Fibroblast of skin of abdomen (primary cell): ENCODE measurements around the gene TMEM120B.
A peak's percentile ranks its signal among the peaks of the same experiment; 100 is the strongest.
"Not testable (repeated sequence)": the region's sequence is repeated elsewhere in the genome, so short reads cannot be mapped to it uniquely, and the experiment has no call there.

Experiments used
- DNase-seq: peaks from one replicate; pipeline ENCODE4 v3.0.0-alpha.2; 2013

The TMEM120B gene

GRCh38 chr12:121776190-121777098 is 63.9 kb downstream of the TMEM120B start:
- peak; percentile 50 for DNase-seq

- DNase-seq, result no peak
These were observed 66.2 kb downstream of the TMEM120B start for GRCh38 chr12:121778567-121779421.

- DNase-seq, result no peak
These were observed 66.9 kb downstream of the TMEM120B start for GRCh38 chr12:121779422-121779895.

GRCh38 chr12:121780429-121780828 is 67.9 kb downstream of the TMEM120B start:
- DNase-seq, result no peak

GRCh38 chr12:121781484-121781997 is 69.0 kb downstream of the TMEM120B start:
- no peak for DNase-seq

GRCh38 chr12:121781998-121782979 is 69.7 kb downstream of the TMEM120B start:
- DNase-seq, result no peak

GRCh38 chr12:121783766-121784165 is 71.2 kb downstream of the TMEM120B start:
- DNase-seq, result no peak

GRCh38 chr12:121784460-121784859 is 71.9 kb downstream of the TMEM120B start:
- DNase-seq, result peak; percentile 86

GRCh38 chr12:121786440-121786825 is 73.9 kb downstream of the TMEM120B start:
- peak; percentile 93 for DNase-seq

GRCh38 chr12:121787063-121788025 is 74.8 kb downstream of the TMEM120B start:
- no peak for DNase-seq

GRCh38 chr12:121788176-121788818 is 75.7 kb downstream of the TMEM120B start:
- DNase-seq, result no peak

- no peak for DNase-seq
These were observed 76.8 kb downstream of the TMEM120B start for GRCh38 chr12:121789233-121789781.

GRCh38 chr12:121789800-121790728 is 77.5 kb downstream of the TMEM120B start:
- DNase-seq, result no peak

GRCh38 chr12:121790785-121791184 is 78.2 kb downstream of the TMEM120B start:
- not testable (repeated sequence) for DNase-seq

GRCh38 chr12:121791671-121792551 is 79.4 kb downstream of the TMEM120B start:
- no peak for DNase-seq

GRCh38 chr12:121792607-121793439 is 80.3 kb downstream of the TMEM120B start:
- no peak for DNase-seq
